GM21367 (cell line): ENCODE data around the gene LRP6.

Experiments used
- ATAC-seq: cut with Tn5 transposase; IDR thresholded peaks from one replicate; pipeline ENCODE4 v1.9.1; 2021; ENCODE audit not compliant: unreplicated experiment

LRP6 gene

DNA sequence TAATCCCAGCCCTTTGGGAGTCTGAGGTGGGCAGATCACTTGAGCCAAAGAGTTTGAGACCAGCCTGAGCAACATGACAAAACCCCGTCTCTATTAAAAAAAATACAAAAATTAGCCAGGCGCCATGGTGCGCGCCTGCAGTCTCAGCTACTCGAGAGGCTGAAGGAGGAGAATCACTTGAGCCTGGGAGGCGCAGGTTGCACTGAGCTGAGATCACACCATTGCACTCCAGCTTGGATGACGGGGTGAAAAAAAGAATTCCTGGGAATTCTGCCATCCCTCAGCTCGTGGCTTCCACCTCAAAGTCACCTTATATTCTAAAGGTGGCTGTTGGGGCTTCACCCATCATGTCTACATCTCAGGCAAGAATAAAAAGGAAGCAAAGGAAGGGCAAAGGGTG lies 183.2 kb downstream of the LRP6 start:
- no peak for ATAC-seq

DNA sequence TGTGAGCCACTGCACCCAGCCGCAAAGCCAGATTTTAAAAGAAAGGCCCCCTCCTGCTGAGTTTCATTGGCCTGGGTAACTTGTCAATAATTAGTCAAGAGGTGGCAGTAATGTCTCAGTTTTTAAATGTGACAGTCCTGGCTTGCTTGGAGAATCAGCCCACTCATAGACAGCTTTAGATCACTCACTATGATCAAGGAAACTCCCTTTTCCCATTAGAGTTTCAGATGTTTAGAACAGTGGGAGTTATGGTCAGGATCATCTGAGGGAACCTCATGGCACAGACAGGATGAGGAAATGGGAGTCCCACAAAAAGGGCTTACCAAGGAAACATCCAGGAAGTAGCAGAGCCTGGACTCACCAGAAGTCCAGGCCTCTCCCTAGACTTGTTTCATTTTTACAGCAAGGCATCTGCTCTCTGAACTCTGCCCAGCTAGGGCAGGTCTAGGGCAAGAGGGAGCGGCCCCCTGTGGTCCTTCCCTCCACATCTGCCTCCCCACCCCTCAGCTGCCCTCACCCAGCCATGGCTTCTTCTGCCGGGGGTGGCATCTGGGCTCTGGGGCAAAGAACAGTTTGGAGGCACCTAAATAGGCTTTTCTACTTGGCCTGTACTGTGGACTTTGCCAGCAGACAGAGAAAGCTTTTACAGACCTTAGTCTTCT lies 184.9 kb downstream of the LRP6 start:
- no peak for ATAC-seq

DNA sequence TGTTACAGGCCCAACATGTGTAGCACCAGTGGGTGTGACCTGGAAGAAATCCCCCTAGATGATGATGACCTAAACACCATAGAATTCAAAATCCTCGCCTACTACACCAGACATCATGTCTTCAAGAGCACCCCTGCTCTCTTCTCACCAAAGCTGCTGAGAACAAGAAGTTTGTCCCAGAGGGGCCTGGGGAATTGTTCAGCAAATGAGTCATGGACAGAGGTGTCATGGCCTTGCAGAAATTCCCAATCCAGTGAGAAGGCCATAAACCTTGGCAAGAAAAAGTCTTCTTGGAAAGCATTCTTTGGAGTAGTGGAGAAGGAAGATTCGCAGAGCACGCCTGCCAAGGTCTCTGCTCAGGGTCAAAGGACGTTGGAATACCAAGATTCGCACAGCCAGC lies 187.6 kb downstream of the LRP6 start:
- ATAC-seq, result no peak

DNA sequence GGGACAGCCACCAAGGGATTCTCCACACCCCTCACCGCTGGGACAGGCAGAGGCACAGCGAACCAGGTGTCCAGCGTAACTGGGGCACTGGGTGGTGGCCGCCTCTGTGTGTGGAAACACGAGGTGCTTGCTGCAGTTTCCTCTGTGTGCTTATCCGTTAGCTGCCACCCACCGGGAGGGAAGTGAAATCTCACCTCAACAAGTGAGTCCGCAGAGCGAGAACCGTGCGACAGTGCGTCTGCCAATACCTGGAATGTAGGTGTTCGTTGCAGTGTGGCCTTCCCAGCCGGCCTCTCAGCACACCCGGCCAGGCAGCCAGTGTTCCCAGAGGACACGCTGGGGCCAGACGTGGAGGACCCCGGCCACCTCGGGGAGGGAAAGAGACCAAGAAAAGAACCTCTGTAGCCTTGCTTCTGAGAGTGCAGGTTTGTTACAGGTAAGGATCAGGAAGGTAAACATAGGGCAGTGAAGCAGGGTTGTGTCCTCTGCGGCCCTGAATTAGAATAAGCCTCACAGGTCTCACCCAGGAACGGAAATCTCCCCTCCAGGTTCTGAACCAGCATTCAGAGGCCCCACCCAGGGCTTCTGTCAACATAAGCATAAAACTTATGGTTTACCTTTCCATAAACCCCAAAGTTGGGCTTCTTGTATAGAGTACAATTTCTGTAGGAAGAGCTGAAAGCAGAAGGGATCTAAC lies 194.6 kb downstream of the LRP6 start:
- ATAC-seq, result no peak

DNA sequence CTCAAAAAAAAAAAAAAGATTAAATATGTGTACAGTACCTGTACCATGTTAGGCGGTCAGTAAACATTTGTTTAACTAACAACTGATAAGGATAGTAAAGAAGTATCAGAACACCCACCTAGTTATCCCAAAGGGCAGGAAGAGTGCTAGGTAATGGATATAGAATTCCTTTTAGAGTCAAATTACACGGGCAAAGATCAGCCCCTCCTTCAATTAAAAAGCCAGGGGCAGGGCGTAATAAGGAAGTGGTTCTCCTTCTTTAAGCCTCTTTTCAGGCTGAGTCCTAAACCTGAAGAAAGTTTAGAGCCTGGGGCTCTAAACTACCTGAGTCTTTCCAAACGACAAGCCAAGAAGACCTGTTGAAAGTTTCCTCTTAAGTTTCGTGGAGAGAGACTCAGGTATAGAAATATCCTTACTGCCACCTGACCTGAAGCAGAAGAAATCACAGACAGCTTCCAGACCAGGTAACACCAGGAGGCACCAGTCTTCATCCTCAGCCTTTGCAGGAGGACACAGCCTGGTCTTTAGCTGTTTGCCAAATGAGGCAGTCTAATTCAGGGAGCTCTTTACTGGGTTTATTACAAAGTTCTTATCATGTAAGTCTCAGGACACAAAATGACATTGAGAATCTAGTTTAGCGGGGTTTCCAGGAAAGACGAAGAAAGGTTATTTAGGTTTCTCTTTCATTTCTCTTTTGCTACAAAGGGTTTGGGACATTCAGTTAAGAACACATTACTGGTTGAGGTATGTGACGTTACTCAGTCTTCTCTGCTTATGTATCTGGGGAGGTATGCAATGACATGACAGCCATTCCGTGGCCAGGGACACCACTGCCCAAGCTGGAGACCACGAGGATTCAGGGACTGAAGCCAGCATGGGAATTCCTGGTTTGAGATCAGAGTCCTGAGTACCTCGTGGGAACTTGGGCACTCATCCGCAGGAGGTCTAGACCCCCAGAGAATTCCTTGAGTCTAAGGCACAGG lies 195.9 kb downstream of the LRP6 start, which contains the start of gene BCL2L14:
BCL2L14 (plus strand) TSS at position 266 of the 983 bp plus-strand sequence. CDS start 8,367 bp downstream, outside the sequence.
- no peak for ATAC-seq

DNA sequence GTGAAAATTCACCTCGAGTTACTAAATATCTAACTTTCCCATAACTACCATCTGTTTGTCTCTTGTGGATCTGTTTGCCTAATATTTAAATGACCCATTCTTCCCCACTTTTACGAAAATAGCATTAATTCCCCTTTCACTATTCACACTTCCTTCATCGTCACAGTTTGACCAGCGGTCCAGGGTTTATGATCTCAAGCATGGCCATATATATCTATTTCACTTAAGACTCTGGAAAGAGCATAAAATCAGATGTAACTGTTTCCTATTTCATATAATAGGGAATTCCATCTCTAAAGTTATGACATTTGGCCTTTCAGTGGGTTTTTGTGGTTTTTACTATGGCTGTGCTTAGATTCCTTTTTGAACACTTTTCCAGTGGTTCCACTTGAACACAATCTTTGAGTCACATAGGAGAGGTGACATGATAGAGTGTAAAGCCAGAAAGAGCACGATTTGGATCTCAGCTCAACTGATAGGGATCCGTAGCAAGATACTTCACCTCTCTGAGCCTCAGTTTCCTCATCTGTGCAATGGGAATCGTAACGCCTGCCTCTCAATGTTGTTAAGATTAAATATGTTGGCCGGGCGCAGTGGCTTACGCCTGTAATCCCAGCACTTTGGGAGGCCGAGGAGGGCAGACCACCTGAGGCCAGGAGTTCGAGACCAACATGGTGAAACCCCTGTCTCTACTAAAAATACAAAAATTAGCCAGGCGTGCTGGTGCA lies 196.9 kb downstream of the LRP6 start:
- no peak for ATAC-seq

DNA sequence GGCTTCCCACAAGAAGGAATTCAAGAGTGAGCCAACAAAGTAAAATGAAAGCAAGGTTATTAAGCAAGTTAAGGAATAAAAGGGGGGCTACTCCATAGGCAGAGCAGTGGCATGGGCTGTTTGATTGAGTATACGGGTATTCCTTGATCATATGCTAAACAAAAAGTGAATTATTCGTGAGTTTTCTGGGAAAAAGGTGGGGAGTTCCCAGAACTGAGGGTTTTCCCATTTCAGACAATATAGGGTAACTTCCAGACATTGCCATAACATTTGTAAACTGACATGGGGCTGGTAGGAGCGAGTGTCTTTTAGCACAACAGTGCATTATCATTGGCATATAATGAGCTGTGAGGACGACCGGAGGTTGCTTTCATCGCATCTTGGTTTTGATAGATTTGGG lies 198.1 kb downstream of the LRP6 start:
- ATAC-seq, result no peak
